Dendritic cell treated with granulocyte-macrophage colony-stimulating factor and Interleukin-4, amounts not matched to agents 40 ng/mL and 50 ng/mL, for 4 days (primary cell): Measurements from ENCODE around the gene CLEC20A.

Experiments
- H3K27ac Mint-ChIP-seq: one replicate; pipeline ENCODE4 v1.8.0; 2022; ENCODE audit warnings: mild to moderate bottlenecking, mixed read lengths
- H3K27me3 Mint-ChIP-seq: one replicate; pipeline ENCODE4 v1.8.0; 2022; ENCODE audit warnings: mild to moderate bottlenecking, mixed read lengths
- H3K36me3 Mint-ChIP-seq: one replicate; pipeline ENCODE4 v1.8.0; 2022; ENCODE audit warnings: low read depth, mixed read lengths
- H3K4me1 Mint-ChIP-seq: one replicate; pipeline ENCODE4 v1.8.0; 2022; ENCODE audit warnings: low read depth, mixed read lengths
- H3K4me3 Mint-ChIP-seq: one replicate; pipeline ENCODE4 v1.8.0; 2022; ENCODE audit warnings: mild to moderate bottlenecking, moderate library complexity, mixed read lengths
- H3K9me3 Mint-ChIP-seq: one replicate; pipeline ENCODE4 v1.8.0; 2022; ENCODE audit warnings: mixed read lengths
- intact Hi-C: fragments of 100-400 bp; cut with micrococcal nuclease; formaldehyde crosslinking; loops from one replicate; pipeline ENCODE4 v1.15.0; 2022

The CLEC20A gene

DNA sequence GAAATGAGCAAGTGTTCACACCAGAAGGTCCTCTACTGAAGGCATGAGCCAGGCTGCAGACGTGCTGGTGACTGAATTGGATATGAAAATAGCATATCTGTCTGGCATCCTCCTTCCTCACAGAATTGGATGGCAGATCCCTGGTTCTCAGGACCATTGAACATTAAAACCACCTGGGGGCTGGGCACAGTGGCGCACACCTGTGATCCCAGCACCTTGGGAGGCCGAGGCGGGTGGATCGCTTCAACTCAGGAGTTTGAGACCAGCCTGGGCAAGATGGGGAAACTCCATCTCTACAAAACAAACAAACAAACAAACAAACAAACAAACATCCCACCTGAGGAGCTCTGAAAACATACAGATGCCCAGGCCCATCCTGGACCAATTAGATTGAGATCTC, 39.6 kb upstream of the CLEC20A start:
- H3K27me3 Mint-ChIP-seq, result no peaks in the 10 kb centered on the region
- no peaks in the 10 kb centered on the region for H3K9me3 Mint-ChIP-seq
- no peak overlapping the region for H3K4me3 Mint-ChIP-seq
- no peaks in the 10 kb centered on the region for H3K36me3 Mint-ChIP-seq
- intact Hi-C loops, result no loop called here
- H3K4me1 Mint-ChIP-seq, result peaks cover 1% of the 10 kb centered on the region
- no peak overlapping the region for H3K27ac Mint-ChIP-seq

DNA sequence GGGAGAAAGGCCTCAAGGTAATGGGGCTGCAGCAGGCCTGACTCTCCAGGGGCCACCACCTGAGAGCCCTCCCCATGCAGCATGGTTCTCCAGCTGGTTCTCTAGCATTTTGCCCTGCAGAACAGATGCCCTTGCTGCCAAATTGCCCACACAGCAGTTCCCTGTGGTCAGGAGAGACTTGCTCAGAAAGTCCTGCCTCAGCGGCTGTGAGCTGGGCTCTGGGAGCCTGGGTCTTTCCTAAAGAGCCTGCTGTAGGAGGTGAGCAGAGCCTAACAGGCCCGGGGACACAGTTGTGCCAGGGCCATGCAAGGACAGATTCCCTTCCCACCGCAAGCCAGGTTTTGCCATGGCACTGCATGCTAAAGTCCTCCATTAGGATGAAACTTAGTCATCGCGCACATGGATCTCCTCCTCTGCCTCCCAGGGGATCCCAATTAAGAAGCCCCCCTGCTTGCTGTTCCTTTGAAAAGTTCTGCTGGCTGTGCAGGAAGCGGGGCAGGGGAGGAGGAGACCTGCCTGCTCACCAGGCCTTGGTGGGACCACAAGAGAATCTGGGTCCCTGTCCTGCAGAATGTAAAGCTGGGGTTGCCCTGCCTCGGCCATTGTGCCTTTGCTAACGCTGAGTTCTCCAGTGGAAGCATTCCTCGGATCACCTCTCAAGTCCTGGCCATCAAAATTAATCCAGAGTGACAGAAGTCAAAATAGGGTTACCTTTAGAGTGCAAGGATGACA, 37.5 kb upstream of the CLEC20A start:
- Mint-ChIP-seq H3K9me3 (no peaks in the 10 kb centered on the region), H3K4me3 (no peak overlapping the region), H3K36me3 (no peaks in the 10 kb centered on the region), H3K27ac (no peak overlapping the region), H3K27me3 (no peaks in the 10 kb centered on the region), H3K4me1 (no peaks in the 10 kb centered on the region)
- intact Hi-C loops, result loop anchor here (5.0 kb wide), 1 partner anchor 833 kb away; the partner anchor contains the start of gene AXDND1

DNA sequence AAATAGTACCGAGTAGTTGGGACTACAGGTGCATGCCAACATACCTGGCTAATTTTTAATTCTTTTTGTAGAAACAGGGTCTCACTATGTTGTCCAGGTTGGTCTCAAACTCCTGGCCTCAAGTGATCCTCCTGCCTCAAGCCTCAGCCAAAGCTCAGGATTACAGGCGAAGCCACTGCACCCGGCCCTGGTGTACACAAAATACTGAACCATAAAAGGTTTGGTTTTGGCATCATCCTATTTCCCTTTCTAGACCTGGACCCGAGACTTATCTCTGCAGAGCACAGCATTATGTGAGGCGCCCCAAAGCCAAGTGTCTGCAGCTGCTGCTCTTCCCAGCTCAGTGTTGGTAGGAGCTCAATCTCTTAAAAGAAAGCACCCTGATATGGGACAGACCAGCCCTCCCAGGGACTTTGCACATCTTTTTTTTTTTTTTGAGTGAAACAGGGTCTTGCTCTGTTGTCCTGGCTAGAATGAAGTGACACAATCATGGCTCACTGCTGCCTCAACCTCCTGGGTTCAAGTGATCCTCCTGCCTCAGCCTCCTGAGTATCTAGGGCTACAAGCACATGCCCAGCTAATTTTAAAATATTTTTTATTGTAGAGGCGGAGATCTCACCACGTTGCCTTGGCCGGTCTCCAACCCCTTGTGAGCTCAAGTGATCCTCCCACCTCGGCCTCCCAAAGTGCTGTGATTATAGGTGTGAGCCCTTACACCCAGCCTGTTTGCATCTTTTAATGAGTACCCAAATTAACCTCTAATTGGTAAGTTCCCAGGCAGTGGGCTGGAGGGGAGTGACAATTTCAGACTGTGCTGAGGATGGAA, 36.6 kb upstream of the CLEC20A start:
- Mint-ChIP-seq H3K36me3 (no peaks in the 10 kb centered on the region), H3K4me3 (no peak overlapping the region), H3K27me3 (no peaks in the 10 kb centered on the region), H3K9me3 (no peaks in the 10 kb centered on the region), H3K4me1 (no peaks in the 10 kb centered on the region), H3K27ac (no peak overlapping the region)
- intact Hi-C loops, result loop anchor here (5.0 kb wide), 1 partner anchor 834 kb away; the partner anchor contains the start of gene AXDND1

DNA sequence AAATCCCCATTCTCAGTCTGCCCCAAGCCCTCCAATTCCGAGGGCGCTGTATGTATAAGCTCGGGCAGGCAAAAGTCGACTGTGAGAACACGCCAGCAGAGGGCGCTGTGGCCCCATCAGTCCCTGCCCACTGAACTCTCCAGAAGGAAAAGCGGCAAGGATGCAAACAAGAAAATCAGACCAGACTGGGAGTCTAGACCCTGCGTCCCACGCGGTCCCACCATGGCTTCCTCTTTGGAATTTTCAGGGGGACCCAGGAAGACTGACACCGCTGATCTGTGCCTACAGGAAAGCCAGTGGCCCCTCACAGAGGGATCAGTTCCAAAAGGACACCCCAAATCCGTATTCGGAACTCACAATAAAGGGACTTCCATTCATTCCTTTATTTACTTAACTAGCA, 35.6 kb upstream of the CLEC20A start:
- Mint-ChIP-seq H3K4me3 (no peak overlapping the region), H3K27ac (no peak overlapping the region), H3K9me3 (no peaks in the 10 kb centered on the region), H3K4me1 (no peaks in the 10 kb centered on the region), H3K36me3 (no peaks in the 10 kb centered on the region), H3K27me3 (no peaks in the 10 kb centered on the region)
- intact Hi-C loops, result loop anchor here (1.0 to 5.0 kb wide), 3 partner anchors 221 to 835 kb away; partner anchors contain the start of gene AXDND1

DNA sequence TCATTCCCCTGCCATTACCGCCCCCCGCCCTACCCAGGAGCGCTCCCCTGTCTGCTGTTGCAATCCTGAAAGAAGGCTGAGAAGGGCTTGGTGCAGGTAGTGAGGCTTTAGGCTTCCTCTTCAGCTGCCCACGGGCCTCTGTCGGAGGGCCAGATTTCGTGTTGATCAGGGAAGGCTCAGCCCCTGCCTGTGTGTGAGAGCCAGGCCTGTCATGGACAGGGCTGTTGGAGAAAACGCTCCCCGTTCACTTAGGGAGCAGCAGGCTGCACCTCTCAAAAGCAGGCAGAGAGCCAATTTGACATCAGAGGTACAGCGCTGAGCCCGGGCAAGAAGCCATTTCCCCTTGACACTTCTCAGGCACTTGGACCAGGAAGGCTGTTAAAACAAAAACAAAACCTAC, 35.1 kb upstream of the CLEC20A start:
- Mint-ChIP-seq H3K4me1 (no peaks in the 10 kb centered on the region), H3K36me3 (no peaks in the 10 kb centered on the region), H3K9me3 (no peaks in the 10 kb centered on the region), H3K4me3 (no peak overlapping the region), H3K27me3 (no peaks in the 10 kb centered on the region), H3K27ac (no peak overlapping the region)
- intact Hi-C loops, result loop anchor here (1.0 to 5.0 kb wide), 3 partner anchors 221 to 835 kb away; partner anchors contain the start of gene AXDND1

DNA sequence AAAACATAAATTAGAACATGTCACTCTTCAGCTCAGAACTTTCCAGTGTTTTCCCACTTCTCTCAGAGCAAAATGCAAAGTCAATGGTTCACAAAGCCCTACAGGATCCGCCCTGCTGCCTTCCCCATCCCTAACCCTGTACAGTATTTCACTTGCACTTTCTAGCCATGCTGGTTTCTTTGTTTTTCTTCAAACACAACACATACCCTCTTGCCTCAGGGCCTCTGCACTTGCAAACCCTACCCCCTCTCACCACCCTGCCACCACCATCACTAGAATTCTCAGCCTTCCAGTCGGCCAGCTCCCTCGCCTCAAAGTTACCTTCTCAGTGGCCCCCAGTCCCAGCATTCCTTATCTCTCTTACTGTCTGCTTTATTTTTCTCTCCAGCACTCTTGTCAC, 33.7 kb upstream of the CLEC20A start:
- intact Hi-C loops, result loop anchor here (5.0 kb wide), 1 partner anchor 837 kb away; the partner anchor contains the start of gene AXDND1
- Mint-ChIP-seq H3K27ac (no peak overlapping the region), H3K36me3 (no peaks in the 10 kb centered on the region), H3K4me1 (no peaks in the 10 kb centered on the region), H3K4me3 (no peak overlapping the region), H3K9me3 (no peaks in the 10 kb centered on the region), H3K27me3 (no peaks in the 10 kb centered on the region)

DNA sequence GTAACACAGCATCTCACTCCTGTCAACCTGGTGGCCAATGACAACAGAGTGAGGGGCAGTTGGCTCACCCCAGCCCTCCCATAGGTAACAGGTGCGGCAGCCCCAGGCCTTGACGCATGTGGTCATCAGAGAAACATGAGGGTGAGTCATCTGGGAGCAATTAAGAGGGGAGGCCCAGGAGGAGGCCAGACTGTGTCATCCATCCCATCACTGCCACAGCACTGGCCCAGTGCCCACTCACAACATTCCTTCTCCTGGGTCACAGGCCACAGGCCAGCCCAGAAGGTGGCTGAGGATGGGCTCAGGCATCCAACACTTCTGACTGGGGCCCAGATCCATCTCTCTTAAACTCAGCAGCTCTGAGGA, 33.3 kb upstream of the CLEC20A start:
- Mint-ChIP-seq H3K36me3 (no peaks in the 10 kb centered on the region), H3K4me1 (no peaks in the 10 kb centered on the region), H3K9me3 (no peaks in the 10 kb centered on the region), H3K27me3 (no peaks in the 10 kb centered on the region), H3K4me3 (no peak overlapping the region), H3K27ac (no peak overlapping the region)
- intact Hi-C loops, result loop anchor here (5.0 kb wide), 1 partner anchor 837 kb away; the partner anchor contains the start of gene AXDND1

DNA sequence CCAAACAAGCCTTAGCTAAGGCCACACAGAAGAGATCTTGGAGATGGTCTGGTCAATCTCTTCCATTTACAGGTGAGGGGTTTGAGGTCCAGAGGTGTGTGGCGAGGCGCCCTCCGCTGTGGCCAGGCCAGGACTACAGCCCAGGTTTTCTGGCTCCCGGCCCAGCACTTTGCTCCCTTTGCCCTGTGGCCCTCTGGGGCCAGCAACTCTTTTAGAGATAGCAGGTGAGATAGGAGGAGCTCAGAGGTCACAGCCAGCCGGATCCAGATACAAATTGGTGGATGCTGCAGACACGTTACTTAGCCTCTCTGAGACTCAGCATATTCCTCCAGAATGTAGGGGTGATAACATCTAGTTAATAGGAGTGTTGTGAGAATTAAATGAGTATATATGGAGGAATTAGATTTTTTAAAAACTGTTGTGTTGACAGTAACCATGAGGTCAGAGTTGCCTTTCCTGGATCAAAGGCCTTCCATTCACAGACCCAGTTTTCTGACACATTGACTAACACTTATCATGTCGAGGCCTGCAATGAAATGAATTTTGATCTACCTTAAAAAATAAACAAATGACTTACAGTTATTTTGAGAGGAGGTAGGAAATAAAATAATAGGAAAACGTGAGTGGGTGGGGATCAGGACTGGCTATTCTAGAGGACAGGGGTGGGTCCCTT, 32.7 kb upstream of the CLEC20A start:
- H3K4me1 Mint-ChIP-seq, result no peaks in the 10 kb centered on the region
- no peaks in the 10 kb centered on the region for H3K9me3 Mint-ChIP-seq
- no peak overlapping the region for H3K27ac Mint-ChIP-seq
- intact Hi-C loops, result loop anchor here (5.0 kb wide), 1 partner anchor 838 kb away; the partner anchor contains the start of gene AXDND1
- no peak overlapping the region for H3K4me3 Mint-ChIP-seq
- no peaks in the 10 kb centered on the region for H3K27me3 Mint-ChIP-seq
- no peaks in the 10 kb centered on the region for H3K36me3 Mint-ChIP-seq

DNA sequence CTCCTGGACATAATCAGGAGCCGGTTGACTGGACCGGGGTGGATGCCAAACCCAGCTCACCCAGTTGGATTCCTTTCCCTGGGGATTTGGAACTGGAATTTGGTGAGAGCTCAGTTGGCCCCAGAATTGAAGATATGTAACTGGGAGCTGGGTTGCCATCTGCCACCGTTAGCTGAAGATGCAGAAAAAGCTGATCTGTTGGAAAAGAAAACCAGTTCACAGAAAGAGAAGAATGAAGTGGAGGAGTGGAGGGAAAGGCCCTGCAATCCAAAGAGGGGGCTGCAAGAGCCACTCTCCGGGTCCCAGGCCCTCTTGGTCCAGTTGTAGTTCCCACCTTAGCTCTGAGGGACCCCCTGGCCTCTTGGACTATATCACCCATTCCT, 32.2 kb upstream of the CLEC20A start:
- Mint-ChIP-seq H3K4me3 (no peak overlapping the region), H3K9me3 (no peaks in the 10 kb centered on the region), H3K27ac (no peak overlapping the region), H3K36me3 (no peaks in the 10 kb centered on the region), H3K4me1 (no peaks in the 10 kb centered on the region), H3K27me3 (no peaks in the 10 kb centered on the region)
- intact Hi-C loops, result no loop called here

DNA sequence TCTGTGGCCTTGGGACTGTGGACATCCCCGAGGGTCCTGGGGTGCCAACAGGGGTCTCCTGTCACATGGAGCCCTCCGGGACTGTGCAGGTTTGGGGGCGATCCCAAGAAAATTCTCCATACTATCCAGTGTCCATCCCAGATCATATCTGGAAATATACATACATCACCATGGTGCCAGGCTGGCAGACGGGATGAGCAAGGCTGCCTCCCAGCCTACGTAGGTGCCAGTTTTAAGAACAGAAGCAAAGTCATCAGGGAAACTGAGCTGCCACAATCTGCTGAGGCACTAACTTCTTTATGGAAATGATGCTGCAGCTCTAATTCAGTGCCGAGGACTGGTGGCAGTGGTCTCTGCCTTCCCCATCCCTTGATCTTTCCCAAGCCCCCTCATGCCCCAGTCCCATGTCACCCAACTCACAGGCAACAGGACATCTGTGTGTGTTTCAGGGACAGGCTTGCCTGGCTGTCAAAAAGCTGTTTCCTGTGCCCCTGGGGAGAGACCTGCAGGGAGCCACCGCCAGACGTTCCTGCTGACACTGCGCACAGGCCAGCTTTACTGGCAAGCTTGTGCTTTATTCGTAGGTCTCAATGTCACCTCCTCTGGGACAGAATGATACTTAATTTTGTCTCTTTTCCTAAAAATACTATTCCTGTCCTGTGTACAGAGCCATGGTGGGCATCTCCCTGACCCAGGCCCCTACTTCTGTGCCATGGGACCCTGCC, 31.6 kb upstream of the CLEC20A start:
- Mint-ChIP-seq H3K27me3 (no peaks in the 10 kb centered on the region), H3K27ac (no peak overlapping the region), H3K4me3 (no peak overlapping the region), H3K36me3 (no peaks in the 10 kb centered on the region), H3K9me3 (no peaks in the 10 kb centered on the region), H3K4me1 (no peaks in the 10 kb centered on the region)
- intact Hi-C loops, result no loop called here

DNA sequence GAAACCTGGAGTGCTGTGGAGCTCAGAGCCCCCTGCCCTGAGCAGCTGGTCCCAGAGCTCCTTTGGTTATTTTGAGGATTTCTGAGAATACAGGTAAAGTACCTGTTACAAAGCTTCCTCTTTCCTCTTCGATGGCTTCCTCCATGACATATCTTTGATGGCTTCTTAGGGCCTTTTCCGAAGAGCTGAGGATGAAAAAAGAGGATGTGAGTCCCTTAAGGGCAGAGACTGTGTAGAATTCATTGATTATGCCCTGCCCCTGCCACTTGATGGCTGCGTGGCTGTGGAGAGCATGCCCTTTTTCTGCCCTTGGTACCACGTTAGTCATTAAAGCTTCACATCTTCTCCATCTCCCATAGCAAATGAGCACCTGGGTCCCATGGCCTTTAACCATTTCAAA, 30.4 kb upstream of the CLEC20A start:
- Mint-ChIP-seq H3K27ac (no peak overlapping the region), H3K27me3 (no peaks in the 10 kb centered on the region), H3K36me3 (no peaks in the 10 kb centered on the region), H3K4me1 (no peaks in the 10 kb centered on the region), H3K9me3 (no peaks in the 10 kb centered on the region), H3K4me3 (no peak overlapping the region)
- intact Hi-C loops, result no loop called here

DNA sequence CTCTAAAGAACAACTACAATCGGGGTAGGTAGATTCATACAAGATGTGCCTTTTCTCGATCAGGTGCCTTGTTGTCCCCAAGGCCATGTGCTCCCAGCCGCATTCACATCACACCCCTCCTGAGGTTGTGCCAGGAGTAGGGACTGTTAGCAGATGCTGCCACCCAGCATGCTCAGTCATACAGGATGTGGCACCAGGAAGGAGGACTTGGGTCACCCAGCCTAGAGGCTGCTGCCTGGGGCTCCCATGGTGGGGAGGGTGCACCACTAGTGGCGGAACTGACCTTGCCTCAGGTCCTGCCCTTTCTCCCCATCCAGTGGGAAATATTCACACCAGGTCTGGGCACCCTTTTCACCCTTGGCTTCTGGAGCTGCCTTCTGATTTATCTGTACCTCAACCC, 24.5 kb upstream of the CLEC20A start:
- intact Hi-C loops, result no loop called here
- no peak overlapping the region for H3K27ac Mint-ChIP-seq
- no peaks in the 10 kb centered on the region for H3K4me1 Mint-ChIP-seq
- H3K9me3 Mint-ChIP-seq, result no peaks in the 10 kb centered on the region
- H3K36me3 Mint-ChIP-seq, result no peaks in the 10 kb centered on the region
- H3K4me3 Mint-ChIP-seq, result no peak overlapping the region
- H3K27me3 Mint-ChIP-seq, result peaks cover 1% of the 10 kb centered on the region

DNA sequence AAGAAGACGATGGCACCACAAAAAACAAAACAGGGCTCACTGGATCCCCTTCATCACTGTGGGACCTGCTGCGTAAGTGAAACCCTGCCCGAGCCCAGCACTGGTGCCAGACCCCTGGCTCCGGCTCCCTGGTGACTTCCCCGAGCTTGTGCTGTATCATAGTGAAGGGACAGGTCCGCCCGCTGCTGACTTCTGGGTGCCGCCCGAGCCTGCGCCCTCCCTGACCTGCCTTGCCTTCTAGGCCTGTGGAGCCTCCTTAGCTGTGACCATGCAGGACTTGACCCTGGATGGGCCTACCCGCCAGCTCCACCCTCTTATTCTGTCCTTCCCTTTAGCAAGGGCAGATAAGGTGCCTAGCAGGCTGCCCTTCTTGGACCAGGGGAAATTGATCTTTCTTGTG, 24.0 kb upstream of the CLEC20A start:
- H3K36me3 Mint-ChIP-seq, result no peaks in the 10 kb centered on the region
- H3K27me3 Mint-ChIP-seq, result peaks cover 1% of the 10 kb centered on the region
- H3K4me1 Mint-ChIP-seq, result no peaks in the 10 kb centered on the region
- H3K9me3 Mint-ChIP-seq, result no peaks in the 10 kb centered on the region
- intact Hi-C loops, result no loop called here
- no peak overlapping the region for H3K4me3 Mint-ChIP-seq
- no peak overlapping the region for H3K27ac Mint-ChIP-seq
